ENCODE measurements around the gene UMODL1. TPM values are rescaled to one million over a fixed set of nuclear protein-coding genes. Genes with fewer than 3 reads are reported as not detected.

Gene UMODL1
- total and polyA plus RNA-seq, 3 donors from 2014 or later, result 1.7 to 7.8 (median 6.8) TPM

GRCh38 chr21:42038826-42039425 is 32.2 kb upstream of the UMODL1 start:
- TF ChIP-seq CTCF (IDR thresholded peaks at IDR 0.05) (no peak), POLR2A (IDR thresholded peaks at IDR 0.05) (no peak)
- Histone ChIP-seq H3K36me3 (ENCODE audit: low read depth, missing control alignments) (no peaks in the 10 kb centered on the region), H3K4me3 (no peak overlapping the region), H3K9me3 (no peaks in the 10 kb centered on the region), H3K27ac (no peak overlapping the region), H3K4me1 (peaks cover 2% of the 10 kb centered on the region), H3K27me3 (no peaks in the 10 kb centered on the region)
- intact Hi-C loops (cut with DNase I; ENCODE audit: low total_unique reads), result no loop called here
- WGBS, 2 donors, result 85 to 91% methylated on average over 8 of the region's 8 CpGs
- DNase-seq, result no peak

GRCh38 chr21:42039470-42039901 is 31.6 kb upstream of the UMODL1 start:
- no peak overlapping the region for H3K27ac ChIP-seq
- WGBS, 2 donors, result 51 to 67% methylated on average over 4 to 5 of the region's 5 CpGs
- TF ChIP-seq CTCF (IDR thresholded peaks at IDR 0.05) (no peak), POLR2A (IDR thresholded peaks at IDR 0.05) (no peak)
- no peak for DNase-seq
- intact Hi-C loops (cut with DNase I; ENCODE audit: low total_unique reads), result no loop called here
- no peaks in the 10 kb centered on the region for H3K27me3 ChIP-seq
- H3K4me1 ChIP-seq, result peaks cover 2% of the 10 kb centered on the region
- no peaks in the 10 kb centered on the region for H3K9me3 ChIP-seq
- no peak overlapping the region for H3K4me3 ChIP-seq
- H3K36me3 ChIP-seq (ENCODE audit: low read depth, missing control alignments), result no peaks in the 10 kb centered on the region

GRCh38 chr21:42039911-42040351 is 31.2 kb upstream of the UMODL1 start:
- Histone ChIP-seq H3K27me3 (no peaks in the 10 kb centered on the region), H3K4me1 (peaks cover 2% of the 10 kb centered on the region), H3K4me3 (no peak overlapping the region), H3K36me3 (ENCODE audit: low read depth, missing control alignments) (no peaks in the 10 kb centered on the region), H3K27ac (no peak overlapping the region), H3K9me3 (no peaks in the 10 kb centered on the region)
- no peak for TF ChIP-seq POLR2A (IDR thresholded peaks at IDR 0.05)
- no peak for TF ChIP-seq CTCF (IDR thresholded peaks at IDR 0.05)
- WGBS, 2 donors, result 33 to 54% methylated on average over 3 to 12 of the region's 12 CpGs
- no peak for DNase-seq
- intact Hi-C loops (cut with DNase I; ENCODE audit: low total_unique reads), result no loop called here

GRCh38 chr21:42040411-42041180 is 30.5 kb upstream of the UMODL1 start:
- 85 to 87% methylated on average over 18 of the region's 18 CpGs for WGBS, 2 donors
- TF ChIP-seq POLR2A (IDR thresholded peaks at IDR 0.05) (no peak), CTCF (IDR thresholded peaks at IDR 0.05) (no peak)
- Histone ChIP-seq H3K27me3 (no peaks in the 10 kb centered on the region), H3K4me3 (no peak overlapping the region), H3K27ac (no peak overlapping the region), H3K4me1 (peaks cover 2% of the 10 kb centered on the region), H3K9me3 (no peaks in the 10 kb centered on the region), H3K36me3 (ENCODE audit: low read depth, missing control alignments) (no peaks in the 10 kb centered on the region)
- intact Hi-C loops (cut with DNase I; ENCODE audit: low total_unique reads), result no loop called here
- DNase-seq, result no peak

All from testis (tissue), 3 donors.